K562 (cell line): ENCODE measurements around the gene RPN1. TPM values are rescaled to one million over a fixed set of nuclear protein-coding genes. Genes with fewer than 3 reads are reported as not detected.

Source experiments
- AFF1 ChIP-seq, 2 experiments: fragments of 450-650 bp; IDR thresholded peaks; 2 replicates each; pipeline ENCODE4 v1.6.1; 2018; ENCODE audit warnings: mild to moderate bottlenecking in 2 of 2, low read depth in 1 of 2; ENCODE audit not compliant: partially characterized antibody in 2 of 2
- BMI1 ChIP-seq: fragments of 150-350 bp; IDR thresholded peaks from 2 replicates; pipeline ENCODE4 v1.6.1; 2014; ENCODE audit warnings: low read length
- CBFB ChIP-seq: sonication (generic); formaldehyde crosslinking; IDR thresholded peaks from 2 replicates; pipeline ENCODE4 v1.4.0; 2020; ENCODE audit warnings: mild to moderate bottlenecking, missing genetic modification reagents
- CSDE1 ChIP-seq, 2 experiments: fragments of 450-650 bp; IDR thresholded peaks; 2 replicates each; pipeline ENCODE4 v1.6.1; 2016; ENCODE audit warnings: mild to moderate bottlenecking in 1 of 2
- E2F1 ChIP-seq: sonication (generic); formaldehyde crosslinking; IDR thresholded peaks from 2 replicates; pipeline ENCODE4 v1.8.1; 2023; ENCODE audit warnings: mild to moderate bottlenecking, missing genetic modification reagents, moderate library complexity
- E2F6 ChIP-seq, 2 experiments: IDR thresholded peaks; 2 replicates each; pipeline ENCODE4 v1.6.1; 2011; ENCODE audit warnings: borderline replicate concordance in 1 of 2, control low read depth in 1 of 2, low read depth in 1 of 2, low read length in 1 of 2, mild to moderate bottlenecking in 1 of 2, mixed read lengths in 1 of 2, moderate library complexity in 1 of 2; ENCODE audit not compliant: insufficient read depth in 1 of 2, insufficient read length in 1 of 2, poor library complexity in 1 of 2, severe bottlenecking in 1 of 2; ENCODE audit errors: extremely low read depth in 1 of 2
- ELF4 ChIP-seq: fragments of 450-650 bp; formaldehyde crosslinking; IDR thresholded peaks from 2 replicates; pipeline ENCODE4 v1.4.0; 2022; ENCODE audit warnings: missing genetic modification characterization
- ESRRB ChIP-seq: fragments of 250-450 bp; sonication (Bioruptor Pico); IDR thresholded peaks from 2 replicates; pipeline ENCODE4 v1.5.0; 2020; ENCODE audit warnings: mild to moderate bottlenecking, moderate library complexity, borderline replicate concordance
- GABPB1 ChIP-seq: sonication (generic); formaldehyde crosslinking; IDR thresholded peaks from 2 replicates; pipeline ENCODE4 v1.8.0; 2022; ENCODE audit warnings: mild to moderate bottlenecking, missing genetic modification reagents
- MAZ ChIP-seq, 2 experiments: fragments of 450-650 bp in 1 of 2; sonication (generic) in 1 of 2; formaldehyde crosslinking; IDR thresholded peaks in 1 of 2; conservative IDR thresholded peaks in 1 of 2; 2 replicates each; pipeline versions ENCODE4 v1.4.0 to v1.5.0; 2020; ENCODE audit warnings: mild to moderate bottlenecking in 1 of 2, missing genetic modification reagents in 1 of 2
- MTA1 ChIP-seq: fragments of 450-650 bp; IDR thresholded peaks from 2 replicates; pipeline ENCODE4 v1.6.1; 2017; ENCODE audit warnings: borderline replicate concordance
- NFIC ChIP-seq: fragments of 450-650 bp; IDR thresholded peaks from 2 replicates; pipeline ENCODE4 v1.6.1; 2017; ENCODE audit warnings: mild to moderate bottlenecking, inconsistent platforms
- PRMT5 ChIP-seq: sonication (generic); formaldehyde crosslinking; IDR thresholded peaks from 2 replicates; pipeline ENCODE4 v1.5.0; 2020; ENCODE audit warnings: missing genetic modification reagents
- SNAPC5 ChIP-seq: fragments of 250-450 bp; sonication (Bioruptor Pico); IDR thresholded peaks from 2 replicates; pipeline ENCODE4 v1.8.0; 2021; ENCODE audit warnings: moderate library complexity, mild to moderate bottlenecking, inconsistent platforms
- SUPT5H ChIP-seq: fragments of 450-650 bp; IDR thresholded peaks from 2 replicates; pipeline ENCODE4 v1.6.1; 2016
- TBP ChIP-seq: optimal IDR thresholded peaks from 2 replicates; pipeline ENCODE3; 2011; ENCODE audit warnings: low read depth, low read length, improper control_type of control experiment
- THRAP3 ChIP-seq: fragments of 450-650 bp; IDR thresholded peaks from 2 replicates; pipeline ENCODE4 v1.6.1; 2016; ENCODE audit warnings: mild to moderate bottlenecking, inconsistent platforms, borderline replicate concordance
- ZBTB26 ChIP-seq: fragments of 450-650 bp; formaldehyde crosslinking; IDR thresholded peaks from 2 replicates; pipeline ENCODE4 v1.4.0; 2022; ENCODE audit warnings: missing genetic modification characterization
- ZNF217 ChIP-seq: sonication (generic); formaldehyde crosslinking; IDR thresholded peaks from 2 replicates; pipeline ENCODE4 v1.8.0; 2022; ENCODE audit warnings: mild to moderate bottlenecking, missing genetic modification reagents
- polyA plus RNA-seq, 8 experiments: library from polyadenylated mRNA; depleted of rRNA in 4 of 8; stranded (reverse) in 5 of 8; unstranded in 3 of 8; fragments of >200 nt; fragmentation: Nextera tagmentation in 2 of 8; fragmentation: Illumina TruSeq in 1 of 8; extraction: Ambion mirVana in 2 of 8; extraction: Trizol in 1 of 8; gene quantifications; 2 replicates each; pipeline versions ENCODE4 v1.2.1 to v1.2.3, GENCODE V29; 2011 to 2014; ENCODE audit warnings: inconsistent platforms in 1 of 8, missing spikeins in 1 of 8
- total RNA-seq, 7 experiments: library from RNA; depleted of rRNA in 6 of 7; stranded (reverse); fragments of >200 nt in 6 of 7; fragmentation: Illumina TruSeq in 2 of 7; extraction: Trizol in 2 of 7; gene quantifications; 2 replicates each; pipeline versions ENCODE4 v1.2.1 to v1.2.3, GENCODE V29; 2011 to 2021; ENCODE audit warnings: low replicate concordance in 1 of 7

The RPN1 gene
- total and polyA plus RNA-seq, 9 of the 15 experiments (the other 6 are each of a cell fraction or from before 2014, with no cell fraction given), result 39.5 to 300 (median 148) TPM

- TF ChIP-seq AFF1 (IDR thresholded peaks at IDR 0.05; ENCODE audit: low read depth in 1 of 2, partially characterized antibody in 2 of 2), result no peak
- TF ChIP-seq NFIC, result peak; percentile 65
- no peak for TF ChIP-seq CBFB
- peak; percentile 71 for TF ChIP-seq TBP
- 0 out of 2 replicates have a peak, but pooled peaks have one; percentile 35 for TF ChIP-seq GABPB1 (CRISPR knock-in tag)
- TF ChIP-seq ESRRB, result no peak
- TF ChIP-seq SUPT5H, result peak; percentile 88
- peak; percentile 94 for TF ChIP-seq MTA1
- peak; percentile 23 to 43; a peak in 3 of 4 replicates for TF ChIP-seq MAZ (CRISPR knock-in tag; conservative IDR thresholded peaks at IDR 0.05 in 1 of 2, IDR thresholded peaks at IDR 0.05 in 1 of 2)
- TF ChIP-seq CSDE1 (IDR thresholded peaks at IDR 0.05), result peak in 1 of 2 experiments; percentile 86; a peak in 2 of 4 replicates
- no peak for TF ChIP-seq ELF4 (CRISPR knock-in tag)
- TF ChIP-seq ZBTB26 (CRISPR knock-in tag), result no peak
- TF ChIP-seq THRAP3, result no peak
- no peak for TF ChIP-seq SNAPC5 (CRISPR knock-in tag)
- peak in 1 of 2 experiments; percentile 41 for TF ChIP-seq E2F6 (IDR thresholded peaks at IDR 0.05; ENCODE audit: borderline replicate concordance in 1 of 2, extremely low read depth in 1 of 2, insufficient read depth in 1 of 2, insufficient read length in 1 of 2, low read depth in 1 of 2, low read length in 1 of 2, poor library complexity in 1 of 2, severe bottlenecking in 1 of 2)
- peak; percentile 29; the same call in 1 of the 2 replicates for TF ChIP-seq E2F1 (CRISPR knock-in tag)
- TF ChIP-seq PRMT5 (CRISPR knock-in tag), result no peak
- peak; percentile 73; the same call in 1 of the 2 replicates for TF ChIP-seq BMI1
- no peak for TF ChIP-seq ZNF217 (CRISPR knock-in tag)
Observed at GRCh38 chr3:128650096-128651050, at the start of gene RPN1 (continued).
